HEK293T (cell line): ENCODE measurements around the gene SH3TC1.

Experiments used
- BHLHE40 ChIP-seq: fragments of 450-650 bp; IDR thresholded peaks from 2 replicates; pipeline ENCODE4 v1.6.1; 2016; ENCODE audit warnings: mild to moderate bottlenecking, moderate library complexity, borderline replicate concordance
- ELF4 ChIP-seq: fragments of 450-650 bp; IDR thresholded peaks from 2 replicates; pipeline ENCODE4 v1.6.1; 2017; ENCODE audit warnings: antibody characterized with exemption
- FOXA1 ChIP-seq: fragments of 450-650 bp; IDR thresholded peaks from 2 replicates; pipeline ENCODE4 v1.6.1; 2016; ENCODE audit warnings: mild to moderate bottlenecking
- HDGF ChIP-seq: fragments of 450-650 bp; IDR thresholded peaks from 2 replicates; pipeline ENCODE4 v1.6.1; 2017; ENCODE audit warnings: antibody characterized with exemption, borderline replicate concordance
- SUZ12 ChIP-seq: fragments of 450-650 bp; IDR thresholded peaks from 2 replicates; pipeline ENCODE4 v1.6.1; 2016; ENCODE audit warnings: mild to moderate bottlenecking
- TARDBP ChIP-seq: fragments of 450-650 bp; IDR thresholded peaks from 2 replicates; pipeline ENCODE4 v1.6.1; 2016

DNA sequence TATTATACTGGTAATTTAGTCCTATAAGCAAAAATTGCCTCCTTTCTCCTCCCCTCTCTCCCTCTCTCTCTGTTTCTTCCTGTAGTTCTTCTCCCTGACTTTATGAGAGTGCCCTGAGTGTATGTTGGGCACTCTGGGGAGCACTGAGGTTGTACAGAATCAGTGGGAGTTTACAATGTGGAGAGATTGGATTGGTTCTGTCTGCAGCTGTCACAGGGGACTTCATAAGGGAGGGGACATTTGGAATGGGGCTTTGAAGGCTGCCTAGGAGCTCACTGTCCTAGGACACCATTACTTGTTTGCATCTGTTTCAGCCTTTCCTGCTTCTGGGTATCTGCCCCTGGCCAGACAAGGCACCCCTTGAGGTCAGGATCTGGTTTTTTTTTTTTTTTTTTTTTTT, 22.9 kb downstream of the SH3TC1 start:
- TF ChIP-seq SUZ12 (no peak), HDGF (no peak), ELF4 (no peak), BHLHE40 (no peak), TARDBP (no peak), FOXA1 (no peak)
